ENCODE measurements around the gene TEX11. TPM values are rescaled to one million over a fixed set of nuclear protein-coding genes. Genes with fewer than 3 reads are reported as not detected.

The TEX11 gene
- polyA plus RNA-seq, 1 experiment: not detected

GRCh38 chrX:70635669-70636068, 272.8 kb downstream of the TEX11 start:
- POLR2A ChIA-PET: no interaction called here
- no peaks in the 10 kb centered on the region for H3K9me3 ChIP-seq (ENCODE audit: control insufficient read depth, insufficient read depth, low read length)
- CTCF ChIA-PET: no interaction called here
- DNase-seq (ENCODE audit: low read depth, low spot score): no peak
- no peak overlapping the region for H3K4me3 ChIP-seq (ENCODE audit: low read depth, low read length)
- H3K27ac ChIP-seq (ENCODE audit: low read depth, low read length): no peak overlapping the region
- TF ChIP-seq CTCF (IDR thresholded peaks at IDR 0.05; ENCODE audit: low read depth, low read length): no peak
- H3K27me3 ChIP-seq (ENCODE audit: control insufficient read depth, insufficient read depth, low read length): no peaks in the 10 kb centered on the region

- Histone ChIP-seq H3K9me3 (ENCODE audit: control insufficient read depth, insufficient read depth, low read length) (no peaks in the 10 kb centered on the region), H3K27ac (ENCODE audit: low read depth, low read length) (no peak overlapping the region), H3K27me3 (ENCODE audit: control insufficient read depth, insufficient read depth, low read length) (no peaks in the 10 kb centered on the region), H3K4me3 (ENCODE audit: low read depth, low read length) (no peak overlapping the region)
- ChIA-PET POLR2A (no interaction called here), CTCF (no interaction called here)
- DNase-seq (ENCODE audit: low read depth, low spot score): no peak
- TF ChIP-seq CTCF (IDR thresholded peaks at IDR 0.05; ENCODE audit: low read depth, low read length): no peak
These were observed 273.3 kb downstream of the TEX11 start for GRCh38 chrX:70635227-70635626.

GRCh38 chrX:70621743-70622142, 286.8 kb downstream of the TEX11 start:
- ChIA-PET CTCF (no interaction called here), POLR2A (no interaction called here)
- Histone ChIP-seq H3K9me3 (ENCODE audit: control insufficient read depth, insufficient read depth, low read length) (no peaks in the 10 kb centered on the region), H3K4me3 (ENCODE audit: low read depth, low read length) (no peak overlapping the region), H3K27me3 (ENCODE audit: control insufficient read depth, insufficient read depth, low read length) (peaks cover 2% of the 10 kb centered on the region), H3K27ac (ENCODE audit: low read depth, low read length) (no peak overlapping the region)
- DNase-seq (ENCODE audit: low read depth, low spot score): no peak
- no peak for TF ChIP-seq CTCF (IDR thresholded peaks at IDR 0.05; ENCODE audit: low read depth, low read length)

- ChIA-PET POLR2A (no interaction called here), CTCF (no interaction called here)
- Histone ChIP-seq H3K4me3 (ENCODE audit: low read depth, low read length) (no peak overlapping the region), H3K27ac (ENCODE audit: low read depth, low read length) (no peak overlapping the region), H3K9me3 (ENCODE audit: control insufficient read depth, insufficient read depth, low read length) (no peaks in the 10 kb centered on the region), H3K27me3 (ENCODE audit: control insufficient read depth, insufficient read depth, low read length) (peaks cover 2% of the 10 kb centered on the region)
- DNase-seq (ENCODE audit: low read depth, low spot score): no peak
- TF ChIP-seq CTCF (IDR thresholded peaks at IDR 0.05; ENCODE audit: low read depth, low read length): no peak
These were observed 290.0 kb downstream of the TEX11 start for GRCh38 chrX:70618467-70618866.

- H3K9me3 ChIP-seq (ENCODE audit: control insufficient read depth, insufficient read depth, low read length): no peaks in the 10 kb centered on the region
- H3K27me3 ChIP-seq (ENCODE audit: control insufficient read depth, insufficient read depth, low read length): no peaks in the 10 kb centered on the region
- ChIA-PET POLR2A (no interaction called here), CTCF (no interaction called here)
- no peak for TF ChIP-seq CTCF (IDR thresholded peaks at IDR 0.05; ENCODE audit: low read depth, low read length)
- no peak overlapping the region for H3K27ac ChIP-seq (ENCODE audit: low read depth, low read length)
- no peak overlapping the region for H3K4me3 ChIP-seq (ENCODE audit: low read depth, low read length)
- DNase-seq (ENCODE audit: low read depth, low spot score): no peak
These were observed 295.2 kb downstream of the TEX11 start for GRCh38 chrX:70613295-70613694.

Measured in AG04450 (cell line).